GM13977 (cell line): ENCODE data around the gene PPM1A.

Experiments
- DNase-seq: peaks from one replicate; pipeline ENCODE4 v3.0.0; 2012; ENCODE audit warnings: low spot score
- CTCF ChIP-seq: IDR thresholded peaks from 2 replicates; pipeline ENCODE4 v1.5.1; 2012; ENCODE audit warnings: mild to moderate bottlenecking, control low read depth; ENCODE audit not compliant: insufficient read depth; ENCODE audit errors: extremely low read depth, missing control alignments
- in situ Hi-C: fragments of 300-500 bp; cut with MboI; formaldehyde crosslinking; loops from one replicate; pipeline ENCODE4 v1.12.0; 2022; ENCODE audit warnings: low sequenced_read_pairs, low pct_unique_long_range_greater_than_20kb, mixed read lengths, inconsistent platforms; ENCODE audit not compliant: unreplicated experiment

PPM1A gene

GRCh38 chr14:60247994-60248696 lies 876 bp upstream of the PPM1A start:
- in situ Hi-C loops = no loop called here

GRCh38 chr14:60249321-60250256 lies 568 bp downstream of the PPM1A start:
- TF ChIP-seq CTCF = peak; percentile 10
- DNase-seq = peak; percentile 90
- in situ Hi-C loops = no loop called here

More at GRCh38 chr14:60247994-60248696, 876 bp upstream of the PPM1A start:
- no peak for TF ChIP-seq CTCF
- DNase-seq = peak; percentile 86

GRCh38 chr14:60250257-60251035 lies 1.4 kb downstream of the PPM1A start:
- DNase-seq = no peak
- in situ Hi-C loops = no loop called here

GRCh38 chr14:60251877-60252276 lies 2.9 kb downstream of the PPM1A start:
- in situ Hi-C loops = no loop called here
- DNase-seq = no peak
- TF ChIP-seq CTCF = no peak

More at GRCh38 chr14:60250257-60251035, 1.4 kb downstream of the PPM1A start:
- no peak for TF ChIP-seq CTCF

GRCh38 chr14:60252630-60253029 lies 3.6 kb downstream of the PPM1A start:
- no peak for DNase-seq
- TF ChIP-seq CTCF = no peak
- in situ Hi-C loops = no loop called here

GRCh38 chr14:60253649-60254048 lies 4.6 kb downstream of the PPM1A start:
- in situ Hi-C loops = no loop called here
- DNase-seq = no peak
- no peak for TF ChIP-seq CTCF
